Glomerular visceral epithelial cell (primary cell): ENCODE data around the gene KLHL6.
A peak's percentile ranks its signal among the peaks of the same experiment; 100 is the strongest.
"Not testable (repeated sequence)": the region's sequence is repeated elsewhere in the genome, so short reads cannot be mapped to it uniquely, and the experiment has no call there.

Source experiments
- DNase-seq: peaks from one replicate; pipeline ENCODE4 v3.0.0-alpha.2; 2016; ENCODE audit errors: extremely low spot score

KLHL6 gene

DNA sequence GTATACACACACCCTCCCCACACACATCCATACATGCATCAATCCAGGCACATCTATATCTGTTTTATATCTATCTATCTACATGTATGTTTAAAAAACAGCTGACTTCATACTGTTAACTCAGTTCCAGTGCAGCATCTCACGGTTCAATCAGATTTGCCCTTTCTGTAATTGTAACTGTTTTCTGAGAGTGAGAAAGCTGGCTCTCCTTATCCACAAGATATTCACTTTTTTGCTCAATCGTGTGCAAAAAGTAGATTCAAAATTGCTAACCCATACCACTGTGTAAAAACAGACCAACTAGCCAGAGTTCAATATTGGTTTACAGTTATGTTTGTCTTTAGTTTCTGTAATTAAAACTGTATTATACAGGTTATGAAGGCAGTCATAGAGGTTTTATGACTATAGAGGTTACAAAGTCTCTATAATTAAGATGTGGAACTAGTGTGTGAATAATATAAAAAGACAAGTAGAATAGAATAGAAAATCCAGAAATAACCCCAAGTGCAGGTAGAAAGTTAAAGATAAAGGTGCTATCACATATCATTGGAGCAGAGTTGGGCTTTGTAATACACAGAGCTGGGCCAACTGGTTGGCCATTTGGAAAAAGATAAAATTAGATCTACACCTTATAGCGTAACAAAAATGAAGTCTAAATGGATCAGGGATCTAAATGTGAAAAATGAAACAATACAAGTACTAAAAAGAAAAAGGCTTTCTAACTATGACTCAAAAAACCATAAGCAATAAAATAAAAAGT is 107.0 kb downstream of the KLHL6 start:
- DNase-seq = no peak

DNA sequence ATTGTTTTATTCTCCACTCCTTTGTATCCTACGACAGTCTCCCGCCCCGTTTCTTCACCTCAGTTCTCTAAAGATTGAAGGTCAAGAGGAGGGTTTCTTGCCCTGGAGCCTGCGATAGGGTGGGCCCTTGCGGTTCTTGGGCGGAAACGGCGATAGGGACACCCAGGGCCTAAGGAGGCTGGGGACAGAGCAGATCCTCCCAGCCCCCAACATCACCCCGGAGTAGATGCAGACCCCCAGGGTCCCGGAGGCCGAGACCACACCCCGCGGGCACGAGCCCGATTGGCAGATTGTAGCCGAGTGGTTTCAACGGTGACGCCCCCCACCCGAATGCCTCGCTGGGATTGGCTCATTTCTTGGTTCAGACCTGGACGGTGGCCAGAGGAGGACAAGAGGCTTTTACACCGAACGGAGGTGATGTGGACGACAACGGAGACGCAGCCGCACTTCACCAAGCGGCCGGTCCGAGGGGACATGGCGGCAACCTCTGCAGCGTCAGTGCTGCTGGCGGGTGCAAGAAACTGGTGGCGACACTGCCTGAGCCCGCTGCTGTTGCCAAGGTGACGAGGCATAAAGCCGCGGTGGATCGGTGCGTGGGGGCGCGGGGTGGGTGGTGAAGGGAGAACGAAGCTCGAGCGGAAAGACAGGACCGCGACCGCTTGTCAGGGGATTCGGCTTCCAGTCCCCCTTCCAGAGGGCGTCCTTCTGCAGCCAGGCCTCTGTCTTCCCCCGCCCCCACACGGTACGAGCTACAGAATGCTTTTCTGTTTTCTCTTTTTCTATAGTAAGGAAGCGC is 108.1 kb downstream of the KLHL6 start:
- peak; percentile 86 for DNase-seq

DNA sequence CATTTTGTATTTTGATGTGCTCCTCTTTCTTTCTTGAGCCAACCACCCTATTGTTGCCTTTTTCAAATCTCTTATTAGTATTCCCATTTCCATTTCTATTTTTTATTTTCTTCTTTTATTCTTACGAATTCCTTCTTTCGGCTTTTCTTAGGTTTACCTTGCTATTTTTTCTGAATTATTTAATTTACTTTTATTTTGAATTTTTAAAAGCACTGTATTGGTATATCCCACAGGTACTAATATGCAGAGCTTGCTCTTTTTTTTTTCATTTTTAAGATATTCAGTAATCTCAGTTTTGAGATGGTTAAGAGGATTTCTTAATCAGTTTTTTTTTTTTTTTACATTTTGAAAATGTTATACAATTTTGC is 108.7 kb downstream of the KLHL6 start:
- DNase-seq = no peak

GRCh38 chr3:183444748-183445147 is 110.8 kb downstream of the KLHL6 start:
- no peak for DNase-seq

- DNase-seq = no peak
Measured at GRCh38 chr3:183443395-183444385, 111.8 kb downstream of the KLHL6 start.

GRCh38 chr3:183442994-183443393 is 112.5 kb downstream of the KLHL6 start:
- DNase-seq = no peak

GRCh38 chr3:183440521-183440920 is 115.0 kb downstream of the KLHL6 start:
- DNase-seq = not testable (repeated sequence)

GRCh38 chr3:183439515-183439914 is 116.0 kb downstream of the KLHL6 start:
- peak; percentile 8 for DNase-seq

- no peak for DNase-seq
Measured at GRCh38 chr3:183438735-183439134, 116.8 kb downstream of the KLHL6 start.

GRCh38 chr3:183437666-183438564 is 117.6 kb downstream of the KLHL6 start:
- DNase-seq = no peak
